ENCODE measurements around the gene WBP2NL.

The WBP2NL gene

DNA sequence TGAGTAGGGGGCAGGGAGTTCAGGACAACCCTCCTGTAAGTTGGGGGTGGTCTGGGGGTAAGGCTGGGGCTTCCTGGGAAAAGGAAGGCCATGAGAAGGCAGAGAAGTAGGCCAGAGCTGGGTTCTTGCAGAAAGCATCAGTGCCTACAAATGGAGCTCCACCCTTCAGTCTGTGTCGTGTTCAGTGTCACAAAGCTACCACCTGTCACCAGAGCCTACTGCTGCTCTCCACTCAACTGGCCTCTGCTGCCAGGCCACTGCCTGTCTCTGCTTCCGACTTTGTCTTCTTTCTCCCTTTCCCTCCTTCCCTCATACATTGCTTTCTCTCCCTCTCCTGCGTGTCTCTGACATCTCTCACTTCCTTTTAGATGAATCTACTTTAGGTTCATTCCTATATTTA is 3.4 kb upstream of the WBP2NL start:
- no peak overlapping the region for H2BK12ac ChIP-seq (ENCODE audit: low read length)
- H3K4me1 ChIP-seq (ENCODE audit: control insufficient read depth in 2 of 2, insufficient read depth in 1 of 2, low read depth in 1 of 2, low read length in 2 of 2), result peaks cover 0 to 1% of the 10 kb centered on the region in 2 donors
- H3K9me3 ChIP-seq (replicated peaks in 1 of 2; ENCODE audit: control insufficient read depth in 2 of 2, insufficient read depth in 1 of 2, low read depth in 1 of 2, low read length in 2 of 2), result no peaks in the 10 kb centered on the region
- H3K79me1 ChIP-seq (ENCODE audit: low read depth, low read length), result no peaks in the 10 kb centered on the region
- no peak overlapping the region for H3K4ac ChIP-seq (ENCODE audit: low read length)
- H3K27ac ChIP-seq (replicated peaks; ENCODE audit: low read length), result no peak overlapping the region
- H4K8ac ChIP-seq (ENCODE audit: low read depth, low read length), result no peak overlapping the region
- H3K23ac ChIP-seq (ENCODE audit: low read depth, low read length, poor library complexity), result no peak overlapping the region
- H3K36me3 ChIP-seq (replicated peaks in 1 of 2; ENCODE audit: control insufficient read depth in 2 of 2, insufficient read depth in 2 of 2, low read length in 2 of 2), result peaks cover 23 to 70% of the 10 kb centered on the region in 2 donors
- H3K18ac ChIP-seq (ENCODE audit: low read length), result no peak overlapping the region
- H2BK5ac ChIP-seq (ENCODE audit: low read length), result no peak overlapping the region
- WGBS, 2 donors (ENCODE audit: extremely low coverage in 2 of 2, insufficient read length in 2 of 2, insufficient replicate concordance in 1 of 2), result no CpG with 5 or more reads among the region's 3 CpGs
- no peak overlapping the region for H4K91ac ChIP-seq (ENCODE audit: low read depth, low read length, poor library complexity)
- H2BK15ac ChIP-seq (ENCODE audit: low read length), result no peak overlapping the region
- no peak overlapping the region for H3K14ac ChIP-seq (ENCODE audit: low read length)
- no peak for DNase-seq (ENCODE audit: low spot score)
- H2BK120ac ChIP-seq (ENCODE audit: low read depth, low read length), result no peak overlapping the region
- no peak overlapping the region for H3K4me2 ChIP-seq (ENCODE audit: insufficient read depth, low read length, poor library complexity, severe bottlenecking)
- no peak overlapping the region for H3K9ac ChIP-seq (ENCODE audit: low read depth, low read length, poor library complexity)
- no peaks in the 10 kb centered on the region for H3K27me3 ChIP-seq (ENCODE audit: control insufficient read depth in 3 of 3, insufficient read depth in 3 of 3, low read depth in 1 of 3, low read length in 3 of 3)
- no peak overlapping the region for H3K4me3 ChIP-seq (ENCODE audit: low read length in 2 of 2)
- H2AFZ ChIP-seq (ENCODE audit: low read length), result no peak overlapping the region
- H2AK5ac ChIP-seq (ENCODE audit: low read depth, low read length), result no peak overlapping the region

DNA sequence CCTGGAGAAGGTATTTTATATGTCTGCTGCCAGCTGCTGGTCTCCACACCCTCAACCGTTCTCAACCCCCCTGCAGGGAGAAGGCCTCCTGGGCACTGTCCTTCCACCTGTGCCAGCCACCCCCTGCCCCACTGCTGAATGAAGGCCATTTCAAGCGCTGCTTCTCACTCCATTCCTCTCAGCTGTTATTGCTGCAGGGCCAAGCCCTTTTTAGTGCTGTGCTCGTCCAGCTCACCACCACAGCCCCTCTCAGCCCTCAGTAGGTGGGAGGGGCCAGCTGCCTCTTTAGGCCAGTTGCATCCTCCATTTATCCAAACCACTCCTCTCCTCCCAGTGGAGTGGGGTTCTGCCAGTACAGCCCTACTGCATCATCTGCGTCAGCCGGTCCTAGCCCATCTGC is 1.8 kb upstream of the WBP2NL start:
- peaks cover 0 to 6% of the 10 kb centered on the region in 2 donors for H3K4me1 ChIP-seq (ENCODE audit: control insufficient read depth in 2 of 2, insufficient read depth in 1 of 2, low read depth in 1 of 2, low read length in 2 of 2)
- H2BK12ac ChIP-seq (ENCODE audit: low read length), result no peak overlapping the region
- H2BK15ac ChIP-seq (ENCODE audit: low read length), result no peak overlapping the region
- no peak overlapping the region for H3K27ac ChIP-seq (replicated peaks; ENCODE audit: low read length)
- no peak for DNase-seq (ENCODE audit: low spot score)
- no peak overlapping the region for H2AK5ac ChIP-seq (ENCODE audit: low read depth, low read length)
- no peak overlapping the region for H3K4me2 ChIP-seq (ENCODE audit: insufficient read depth, low read length, poor library complexity, severe bottlenecking)
- H4K91ac ChIP-seq (ENCODE audit: low read depth, low read length, poor library complexity), result no peak overlapping the region
- H3K4ac ChIP-seq (ENCODE audit: low read length), result no peak overlapping the region
- H2BK120ac ChIP-seq (ENCODE audit: low read depth, low read length), result no peak overlapping the region
- H3K27me3 ChIP-seq (ENCODE audit: control insufficient read depth in 3 of 3, insufficient read depth in 3 of 3, low read depth in 1 of 3, low read length in 3 of 3), result peaks cover 0 to 1% (median 0%) of the 10 kb centered on the region in 3 experiments
- no peak overlapping the region for H3K18ac ChIP-seq (ENCODE audit: low read length)
- no peak overlapping the region for H2AFZ ChIP-seq (ENCODE audit: low read length)
- H2BK5ac ChIP-seq (ENCODE audit: low read length), result no peak overlapping the region
- H3K9ac ChIP-seq (ENCODE audit: low read depth, low read length, poor library complexity), result no peak overlapping the region
- no peak overlapping the region for H3K23ac ChIP-seq (ENCODE audit: low read depth, low read length, poor library complexity)
- no peak overlapping the region for H4K8ac ChIP-seq (ENCODE audit: low read depth, low read length)
- no peak overlapping the region for H3K4me3 ChIP-seq (ENCODE audit: low read length in 2 of 2)
- peaks cover 18 to 59% of the 10 kb centered on the region in 2 donors for H3K36me3 ChIP-seq (replicated peaks in 1 of 2; ENCODE audit: control insufficient read depth in 2 of 2, insufficient read depth in 2 of 2, low read length in 2 of 2)
- H3K14ac ChIP-seq (ENCODE audit: low read length), result no peak overlapping the region
- no peaks in the 10 kb centered on the region for H3K79me1 ChIP-seq (ENCODE audit: low read depth, low read length)
- WGBS, 2 donors (ENCODE audit: extremely low coverage in 2 of 2, insufficient read length in 2 of 2, insufficient replicate concordance in 1 of 2), result no CpG with 5 or more reads among the region's 5 CpGs
- no peaks in the 10 kb centered on the region for H3K9me3 ChIP-seq (replicated peaks in 1 of 2; ENCODE audit: control insufficient read depth in 2 of 2, insufficient read depth in 1 of 2, low read depth in 1 of 2, low read length in 2 of 2)

DNA sequence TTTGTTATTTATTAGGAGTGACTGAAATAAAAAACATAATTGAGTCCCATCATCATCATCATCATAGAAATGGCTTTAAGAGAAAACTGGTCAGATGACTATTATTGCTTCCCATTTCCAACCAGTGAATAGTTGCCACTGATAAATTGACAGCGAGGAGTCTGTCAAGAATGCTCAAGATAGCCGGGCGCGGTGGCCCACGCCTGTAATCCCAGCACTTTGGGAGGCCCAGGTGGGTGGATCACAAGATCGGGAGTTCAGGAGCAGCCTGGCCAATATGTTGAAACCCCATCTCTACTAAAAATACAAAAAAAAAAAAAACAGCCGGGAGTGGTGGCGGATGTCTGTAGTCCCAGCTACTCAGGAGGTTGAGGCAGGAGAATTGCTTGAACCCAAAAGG is 1.9 kb downstream of the WBP2NL start:
- H4K91ac ChIP-seq (ENCODE audit: low read depth, low read length, poor library complexity), result no peak overlapping the region
- H3K23ac ChIP-seq (ENCODE audit: low read depth, low read length, poor library complexity), result no peak overlapping the region
- H3K18ac ChIP-seq (ENCODE audit: low read length), result no peak overlapping the region
- H2BK120ac ChIP-seq (ENCODE audit: low read depth, low read length), result no peak overlapping the region
- whole genome bisulfite sequencing, 2 donors (ENCODE audit: extremely low coverage in 2 of 2, insufficient read length in 2 of 2, insufficient replicate concordance in 1 of 2), result no CpG with 5 or more reads among the region's 8 CpGs
- no peak overlapping the region for H4K8ac ChIP-seq (ENCODE audit: low read depth, low read length)
- H3K27me3 ChIP-seq (ENCODE audit: control insufficient read depth in 3 of 3, insufficient read depth in 3 of 3, low read depth in 1 of 3, low read length in 3 of 3), result peaks cover 0 to 1% (median 0%) of the 10 kb centered on the region in 3 experiments
- H3K4me1 ChIP-seq (ENCODE audit: control insufficient read depth in 2 of 2, insufficient read depth in 1 of 2, low read depth in 1 of 2, low read length in 2 of 2), result peaks cover 0 to 6% of the 10 kb centered on the region in 2 donors
- H2AK5ac ChIP-seq (ENCODE audit: low read depth, low read length), result no peak overlapping the region
- no peak overlapping the region for H3K27ac ChIP-seq (replicated peaks; ENCODE audit: low read length)
- H3K79me1 ChIP-seq (ENCODE audit: low read depth, low read length), result no peaks in the 10 kb centered on the region
- no peak overlapping the region for H3K14ac ChIP-seq (ENCODE audit: low read length)
- H3K36me3 ChIP-seq (replicated peaks in 1 of 2; ENCODE audit: control insufficient read depth in 2 of 2, insufficient read depth in 2 of 2, low read length in 2 of 2), result peaks cover 0 to 23% of the 10 kb centered on the region in 2 donors
- H2AFZ ChIP-seq (ENCODE audit: low read length), result no peak overlapping the region
- H3K4me3 ChIP-seq (ENCODE audit: low read length in 2 of 2), result no peak overlapping the region
- no peaks in the 10 kb centered on the region for H3K9me3 ChIP-seq (replicated peaks in 1 of 2; ENCODE audit: control insufficient read depth in 2 of 2, insufficient read depth in 1 of 2, low read depth in 1 of 2, low read length in 2 of 2)
- no peak for DNase-seq (ENCODE audit: low spot score)
- no peak overlapping the region for H3K9ac ChIP-seq (ENCODE audit: low read depth, low read length, poor library complexity)
- no peak overlapping the region for H3K4me2 ChIP-seq (ENCODE audit: insufficient read depth, low read length, poor library complexity, severe bottlenecking)
- no peak overlapping the region for H3K4ac ChIP-seq (ENCODE audit: low read length)
- H2BK15ac ChIP-seq (ENCODE audit: low read length), result no peak overlapping the region
- H2BK12ac ChIP-seq (ENCODE audit: low read length), result no peak overlapping the region
- H2BK5ac ChIP-seq (ENCODE audit: low read length), result no peak overlapping the region

DNA sequence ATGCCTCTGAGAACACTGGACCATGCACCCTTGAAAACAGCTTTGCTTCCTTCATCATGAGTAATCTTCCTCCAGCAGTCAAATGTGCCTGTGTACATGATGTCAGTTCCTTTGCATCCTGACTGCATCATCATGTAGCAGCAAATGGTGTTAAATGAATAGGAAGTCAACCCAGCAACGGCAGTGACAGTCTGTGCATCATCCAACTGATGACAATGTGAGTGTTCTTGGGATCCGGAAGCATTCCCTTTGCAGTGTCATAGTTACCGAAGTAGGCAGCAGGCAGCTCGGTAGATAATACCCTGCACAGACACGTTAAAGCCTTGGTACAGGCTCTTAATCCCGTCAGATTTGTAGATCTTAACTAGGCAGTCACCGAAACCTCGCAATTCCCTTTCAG is 2.5 kb downstream of the WBP2NL start:
- H3K14ac ChIP-seq (ENCODE audit: low read length), result no peak overlapping the region
- H3K4ac ChIP-seq (ENCODE audit: low read length), result no peak overlapping the region
- H3K27ac ChIP-seq (replicated peaks; ENCODE audit: low read length), result no peak overlapping the region
- WGBS, 2 donors (ENCODE audit: extremely low coverage in 2 of 2, insufficient read length in 2 of 2, insufficient replicate concordance in 1 of 2), result no CpG with 5 or more reads among the region's 8 CpGs
- H3K4me1 ChIP-seq (ENCODE audit: control insufficient read depth in 2 of 2, insufficient read depth in 1 of 2, low read depth in 1 of 2, low read length in 2 of 2), result peaks cover 0 to 6% of the 10 kb centered on the region in 2 donors
- no peak overlapping the region for H4K91ac ChIP-seq (ENCODE audit: low read depth, low read length, poor library complexity)
- H3K4me2 ChIP-seq (ENCODE audit: insufficient read depth, low read length, poor library complexity, severe bottlenecking), result no peak overlapping the region
- peaks cover 0 to 16% of the 10 kb centered on the region in 2 donors for H3K36me3 ChIP-seq (replicated peaks in 1 of 2; ENCODE audit: control insufficient read depth in 2 of 2, insufficient read depth in 2 of 2, low read length in 2 of 2)
- no peak overlapping the region for H2BK120ac ChIP-seq (ENCODE audit: low read depth, low read length)
- H3K9me3 ChIP-seq (replicated peaks in 1 of 2; ENCODE audit: control insufficient read depth in 2 of 2, insufficient read depth in 1 of 2, low read depth in 1 of 2, low read length in 2 of 2), result no peaks in the 10 kb centered on the region
- no peak overlapping the region for H3K18ac ChIP-seq (ENCODE audit: low read length)
- peak overlapping the region; percentile 46 for H2AFZ ChIP-seq (ENCODE audit: low read length)
- H3K23ac ChIP-seq (ENCODE audit: low read depth, low read length, poor library complexity), result no peak overlapping the region
- H2BK15ac ChIP-seq (ENCODE audit: low read length), result no peak overlapping the region
- no peak for DNase-seq (ENCODE audit: low spot score)
- H4K8ac ChIP-seq (ENCODE audit: low read depth, low read length), result no peak overlapping the region
- H3K79me1 ChIP-seq (ENCODE audit: low read depth, low read length), result no peaks in the 10 kb centered on the region
- H2AK5ac ChIP-seq (ENCODE audit: low read depth, low read length), result no peak overlapping the region
- H2BK5ac ChIP-seq (ENCODE audit: low read length), result no peak overlapping the region
- H3K4me3 ChIP-seq (ENCODE audit: low read length in 2 of 2), result no peak overlapping the region
- no peak overlapping the region for H2BK12ac ChIP-seq (ENCODE audit: low read length)
- peaks cover 0 to 1% (median 0%) of the 10 kb centered on the region in 3 experiments for H3K27me3 ChIP-seq (ENCODE audit: control insufficient read depth in 3 of 3, insufficient read depth in 3 of 3, low read depth in 1 of 3, low read length in 3 of 3)
- no peak overlapping the region for H3K9ac ChIP-seq (ENCODE audit: low read depth, low read length, poor library complexity)

All from neuronal stem cell (in vitro differentiated cells).